Ovary (tissue), 9 donors: Measurements from ENCODE around the gene GLB1L3. TPM values are rescaled to one million over a fixed set of nuclear protein-coding genes. Genes with fewer than 3 reads are reported as not detected.
"Not testable (repeated sequence)": the region's sequence is repeated elsewhere in the genome, so short reads cannot be mapped to it uniquely, and the experiment has no call there.

Experiments used
- DNase-seq, 5 donors: peaks; one replicate each; pipeline ENCODE4 v3.0.0-alpha.2; 2019 to 2020
- H3K27ac ChIP-seq, 2 donors: fragments of 200-600 bp; one replicate each; pipeline versions ENCODE4 v1.5.1 to v1.8.0; 2019 to 2022
- H3K27me3 ChIP-seq: fragments of 200-600 bp; one replicate; pipeline ENCODE4 v1.8.0; 2022
- H3K36me3 ChIP-seq: fragments of 200-600 bp; sonication (generic); one replicate; pipeline ENCODE4 v1.5.1; 2019
- H3K4me1 ChIP-seq: one replicate; pipeline ENCODE4 v1.8.1; 2013; ENCODE audit warnings: mild to moderate bottlenecking, moderate library complexity; ENCODE audit not compliant: insufficient read depth
- H3K4me3 ChIP-seq: fragments of 200-600 bp; sonication (generic); one replicate; pipeline ENCODE4 v1.5.1; 2017
- H3K9me3 ChIP-seq, 2 donors: fragments of 200-600 bp in 1 of 2; sonication (generic) in 1 of 2; one replicate each; pipeline versions ENCODE4 v1.5.1 to v1.8.1; 2013 to 2019; ENCODE audit warnings: mild to moderate bottlenecking in 1 of 2, moderate library complexity in 1 of 2
- CTCF ChIP-seq, 3 donors: fragments of 450-650 bp in 2 of 3; fragments of 200-600 bp in 1 of 3; IDR thresholded peaks; one replicate each; pipeline versions ENCODE4 v1.5.1 to v1.8.0; 2016 to 2022; ENCODE audit warnings: antibody characterized with exemption in 3 of 3, mild to moderate bottlenecking in 1 of 3
- EP300 ChIP-seq: sonication (generic); formaldehyde crosslinking; IDR thresholded peaks from one replicate; pipeline ENCODE4 v1.6.1; 2017; ENCODE audit warnings: antibody characterized with exemption
- POLR2A ChIP-seq: fragments of 450-650 bp; IDR thresholded peaks from one replicate; pipeline ENCODE4 v1.6.1; 2017; ENCODE audit warnings: antibody characterized with exemption, mild to moderate bottlenecking, moderate library complexity
- WGBS, 3 donors: extraction: QIAGEN DNeasy Blood & Tissue Kit in 1 of 3; methylation state at CpG; one replicate each; pipeline versions ENCODE4 v1.1.5 to v1.1.7; 2013 to 2017; 5-methylcytosine and 5-hydroxymethylcytosine counted together
- intact Hi-C, 4 donors: fragments of 100-400 bp; cut with DNase I; formaldehyde crosslinking; loops; one replicate each; pipeline versions ENCODE4 v1.11.0 to v1.15.1; 2022 to 2023
- polyA plus RNA-seq, 2 donors: library from polyadenylated mRNA; stranded (reverse); fragments of 200-250 nt in 1 of 2; fragments of 350-450 nt in 1 of 2; fragmentation: Illumina TruSeq in 1 of 2; extraction: RNeasy Lipid Tissue Mini Kit (QIAGEN cat#74804) in 1 of 2; gene quantifications; one replicate each; pipeline ENCODE4 v1.2.3, GENCODE V29; 2013 to 2014
- total RNA-seq, 7 donors: library from RNA; depleted of rRNA in 2 of 7; stranded (reverse); fragments of >200 nt in 2 of 7; fragmentation: NEBNext Ultra II Directional in 3 of 7; extraction: Animal tissue kit (Norgen Biotek cat#: 25700) in 3 of 7; gene quantifications; one replicate each; pipeline versions ENCODE4 v1.1.0 to v1.2.4, GENCODE V29; 2016 to 2023
- donor health status: DM: no; HTN: no; CAD: no; lungs with moderate emphysema.
- donor health status: DM: no; HTN: no; CAD: no.
- donor health status: Bipolar disorder and iron deficiency.
- donor health status: DM: yes; HTN: yes; CAD: no.
- donor health status: DM: no; HTN: no; CAD: no.
- donor health status: DM: yes; HTN: yes; CAD: no.

Gene GLB1L3
- total and polyA plus RNA-seq, 9 donors, result 0.07 to 0.20 (median 0.12) TPM; not detected in 4

- intact Hi-C loops, result no loop called here
Observed at GRCh38 chr11:134282121-134283045, 6.2 kb downstream of the GLB1L3 start.

DNA sequence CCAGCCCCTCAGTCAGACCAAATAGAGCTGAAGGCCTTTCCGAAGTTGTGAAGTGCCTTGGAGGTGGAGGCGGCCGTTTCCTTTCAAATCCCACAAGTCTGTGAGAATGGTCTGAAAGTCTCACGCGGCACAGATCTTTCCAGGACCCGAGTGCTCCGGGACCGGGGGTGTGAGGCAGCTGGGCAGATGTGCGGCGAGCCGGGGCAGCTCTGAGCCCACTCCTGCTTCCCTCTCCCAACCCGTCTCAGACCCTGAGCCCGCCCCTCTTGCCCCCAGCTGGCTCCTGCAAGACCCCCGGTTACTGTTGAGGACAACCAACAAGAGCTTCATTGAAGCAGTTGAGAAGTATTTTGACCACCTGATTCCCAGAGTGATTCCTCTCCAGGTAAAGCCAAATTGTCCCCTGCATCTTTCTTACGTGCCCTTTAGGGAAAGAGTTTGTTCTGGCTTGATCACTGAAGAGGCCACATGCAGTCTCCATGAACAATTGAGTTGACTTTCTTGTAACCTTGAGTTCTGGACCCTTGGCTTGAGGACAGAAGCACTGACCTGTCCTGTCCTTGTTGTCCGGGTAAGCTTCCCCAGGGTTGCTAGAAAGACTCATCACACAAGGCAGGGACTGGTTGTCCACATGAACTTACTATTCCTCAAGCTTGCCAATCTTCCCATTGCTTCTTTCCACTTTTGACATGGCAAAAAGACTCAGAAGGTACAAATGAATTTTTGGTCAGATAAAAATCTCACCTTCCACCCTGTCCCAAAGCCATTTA, 7.5 kb downstream of the GLB1L3 start:
- no peak for DNase-seq
- Histone ChIP-seq H3K4me1 (no peaks in the 10 kb centered on the region), H3K4me3 (no peak overlapping the region), H3K27ac (no peak overlapping the region), H3K27me3 (no peaks in the 10 kb centered on the region), H3K9me3 (no peaks in the 10 kb centered on the region), H3K36me3 (no peaks in the 10 kb centered on the region)
- intact Hi-C loops, result no loop called here
- no peak for TF ChIP-seq POLR2A
- no peak for TF ChIP-seq CTCF (IDR thresholded peaks at IDR 0.05)
- no peak for TF ChIP-seq EP300
- WGBS, 3 donors, result 76 to 86% (median 82%) methylated on average over 16 of the region's 16 CpGs

More at GRCh38 chr11:134282121-134283045, 6.2 kb downstream of the GLB1L3 start:
- Histone ChIP-seq H3K4me1 (no peaks in the 10 kb centered on the region), H3K27ac (no peak overlapping the region), H3K36me3 (no peaks in the 10 kb centered on the region), H3K9me3 (peaks cover 0 to 3% of the 10 kb centered on the region in 2 donors), H3K27me3 (no peaks in the 10 kb centered on the region), H3K4me3 (no peak overlapping the region)
- no peak for DNase-seq
- TF ChIP-seq CTCF (IDR thresholded peaks at IDR 0.05), result no peak
- TF ChIP-seq EP300, result no peak
- TF ChIP-seq POLR2A, result no peak
- WGBS, 3 donors, result 72 to 77% (median 73%) methylated on average over 22 of the region's 22 CpGs

DNA sequence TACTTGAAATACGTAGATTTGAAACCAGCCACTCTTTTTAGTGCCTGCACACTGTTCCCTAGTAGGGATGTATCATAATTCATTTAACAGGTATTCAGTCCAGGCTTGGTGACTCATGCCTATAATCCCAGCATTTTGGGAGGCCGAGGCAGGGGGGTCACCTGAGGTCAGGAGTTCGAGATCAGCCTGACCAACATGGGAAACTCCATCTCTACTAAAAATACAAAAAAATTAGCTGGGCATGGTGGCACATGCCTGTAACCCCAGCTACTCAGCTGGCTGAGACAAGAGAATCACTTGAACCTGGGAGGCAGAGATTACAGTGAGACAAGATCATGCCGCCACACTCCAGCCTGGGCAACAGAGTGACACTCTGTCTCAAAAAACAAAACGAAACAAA, 8.2 kb downstream of the GLB1L3 start:
- H3K4me3 ChIP-seq, H3K36me3 ChIP-seq, intact Hi-C loops, H3K4me1 ChIP-seq, H3K27ac ChIP-seq, H3K9me3 ChIP-seq, DNase-seq, H3K27me3 ChIP-seq: not testable (repeated sequence)
- 86 to 90% (median 90%) methylated on average over 5 of the region's 5 CpGs for WGBS, 3 donors

- H3K4me3 ChIP-seq, result no peak overlapping the region
- H3K9me3 ChIP-seq, result no peaks in the 10 kb centered on the region
- TF ChIP-seq EP300 (no peak), POLR2A (no peak), CTCF (IDR thresholded peaks at IDR 0.05) (no peak)
- no peak overlapping the region for H3K27ac ChIP-seq
- intact Hi-C loops, result no loop called here
- no peaks in the 10 kb centered on the region for H3K36me3 ChIP-seq
- WGBS, 3 donors, result 85 to 89% (median 87%) methylated on average over 12 of the region's 12 CpGs
- H3K4me1 ChIP-seq, result no peaks in the 10 kb centered on the region
- H3K27me3 ChIP-seq, result no peaks in the 10 kb centered on the region
- no peak for DNase-seq
Observed at GRCh38 chr11:134287561-134287960, 11.4 kb downstream of the GLB1L3 start.

- no peaks in the 10 kb centered on the region for H3K4me1 ChIP-seq
- H3K27me3 ChIP-seq, result no peaks in the 10 kb centered on the region
- no peak overlapping the region for H3K27ac ChIP-seq
- no peaks in the 10 kb centered on the region for H3K9me3 ChIP-seq
- no peaks in the 10 kb centered on the region for H3K36me3 ChIP-seq
- TF ChIP-seq EP300 (no peak), CTCF (IDR thresholded peaks at IDR 0.05) (no peak), POLR2A (no peak)
- no peak overlapping the region for H3K4me3 ChIP-seq
- 89 to 93% (median 92%) methylated on average over 13 of the region's 13 CpGs for WGBS, 3 donors
- no peak for DNase-seq
- intact Hi-C loops, result no loop called here
Observed at GRCh38 chr11:134288486-134288885, 12.3 kb downstream of the GLB1L3 start.
